HepG2 (cell line): ENCODE data around the gene SPG7. TPM values are rescaled to one million over a fixed set of nuclear protein-coding genes. Genes with fewer than 3 reads are reported as not detected.
A peak's percentile ranks its signal among the peaks of the same experiment; 100 is the strongest.

Experiments used
- HOXA3 ChIP-seq: sonication (generic); formaldehyde crosslinking; IDR thresholded peaks from 2 replicates; pipeline ENCODE4 v1.5.0; 2020; ENCODE audit warnings: missing genetic modification reagents
- JUNB ChIP-seq: sonication (generic); formaldehyde crosslinking; IDR thresholded peaks from 2 replicates; pipeline ENCODE4 v1.8.0; 2022; ENCODE audit warnings: missing genetic modification reagents, mild to moderate bottlenecking, borderline replicate concordance
- MBD4 ChIP-seq: IDR thresholded peaks from 2 replicates; pipeline ENCODE4 v1.6.1; 2012; ENCODE audit warnings: low read length, inconsistent platforms, borderline replicate concordance
- MED8 ChIP-seq: sonication (generic); formaldehyde crosslinking; IDR thresholded peaks from 2 replicates; pipeline ENCODE4 v1.8.1; 2023; ENCODE audit warnings: mild to moderate bottlenecking, missing genetic modification reagents; ENCODE audit not compliant: insufficient replicate concordance
- MYNN ChIP-seq: sonication (generic); formaldehyde crosslinking; IDR thresholded peaks from 2 replicates; pipeline ENCODE4 v1.4.0; 2020; ENCODE audit warnings: mild to moderate bottlenecking, low read depth, missing genetic modification reagents
- NFKB2 ChIP-seq: sonication (generic); formaldehyde crosslinking; IDR thresholded peaks from 2 replicates; pipeline ENCODE4 v1.4.0; 2020; ENCODE audit warnings: missing genetic modification reagents, borderline replicate concordance
- PHF20 ChIP-seq: sonication (generic); formaldehyde crosslinking; IDR thresholded peaks from 2 replicates; pipeline ENCODE4 v1.5.0; 2020; ENCODE audit warnings: mild to moderate bottlenecking, missing genetic modification reagents
- RBM39 ChIP-seq: fragments of 200-400 bp; formaldehyde crosslinking; IDR thresholded peaks from one replicate; pipeline ENCODE4 v1.6.1; 2018; ENCODE audit warnings: antibody characterized with exemption, mild to moderate bottlenecking, low read depth, low read length; ENCODE audit not compliant: poor library complexity, severe bottlenecking
- TMF1 ChIP-seq: sonication (generic); formaldehyde crosslinking; IDR thresholded peaks from 2 replicates; pipeline ENCODE4 v1.8.1; 2022; ENCODE audit warnings: low read depth, missing genetic modification reagents
- ZNF282 ChIP-seq: fragments of 450-650 bp; IDR thresholded peaks from 2 replicates; pipeline ENCODE4 v1.6.1; 2018; ENCODE audit not compliant: partially characterized antibody
- ZNF331 ChIP-seq: sonication (generic); formaldehyde crosslinking; IDR thresholded peaks from 2 replicates; pipeline ENCODE4 v1.4.0; 2020; ENCODE audit warnings: missing genetic modification reagents
- ZNF749 ChIP-seq: sonication (generic); formaldehyde crosslinking; IDR thresholded peaks from 2 replicates; pipeline ENCODE4 v1.8.0; 2022; ENCODE audit warnings: mild to moderate bottlenecking, missing genetic modification reagents, moderate library complexity, borderline replicate concordance
- ZNF841 ChIP-seq: sonication (generic); formaldehyde crosslinking; IDR thresholded peaks from 2 replicates; pipeline ENCODE4 v1.8.1; 2023; ENCODE audit warnings: missing genetic modification reagents, borderline replicate concordance
- polyA plus RNA-seq, 8 experiments: library from polyadenylated mRNA; depleted of rRNA in 3 of 8; stranded (reverse) in 7 of 8; unstranded in 1 of 8; fragments of >200 nt; fragmentation: Illumina TruSeq in 4 of 8; extraction: Trizol in 4 of 8; gene quantifications; 2 replicates each; pipeline versions ENCODE4 v1.2.1 to v1.2.3, GENCODE V29; 2011 to 2016; ENCODE audit warnings: low read depth in 4 of 8, missing spikeins in 1 of 8, mixed read lengths in 1 of 8; ENCODE audit not compliant: insufficient read depth in 1 of 8
- total RNA-seq, 5 experiments: library from RNA; depleted of rRNA; stranded (reverse); fragments of >200 nt; fragmentation: Illumina TruSeq; extraction: Trizol; gene quantifications; 2 replicates each; pipeline ENCODE4 v1.2.3, GENCODE V29; 2016; ENCODE audit warnings: low read depth in 1 of 5
- TF ChIP-seq, protein P1 (sequence below): IDR thresholded peaks from 2 replicates; pipeline ENCODE4 v1.6.1; 2016; ENCODE audit warnings: missing compliant biosample characterization, missing genetic modification reagents, borderline replicate concordance
- TF ChIP-seq, protein P2 (sequence below): sonication (generic); formaldehyde crosslinking; IDR thresholded peaks from 2 replicates; pipeline ENCODE4 v1.4.0; 2020; ENCODE audit warnings: missing genetic modification reagents, borderline replicate concordance
- TF ChIP-seq, protein P3 (sequence below): sonication (generic); formaldehyde crosslinking; conservative IDR thresholded peaks from 2 replicates; pipeline ENCODE4 v1.4.0; 2020; ENCODE audit warnings: missing genetic modification reagents
- TF ChIP-seq, protein P4 (sequence below): IDR thresholded peaks from 2 replicates; pipeline ENCODE4 v1.6.1; 2016; ENCODE audit warnings: mild to moderate bottlenecking, missing biosample characterization, missing genetic modification reagents

Gene SPG7
- total and polyA plus RNA-seq, 2 of the 13 experiments (the other 11 are each of a cell fraction or from before 2014, with no cell fraction given) = 66.0 to 136 TPM

DNA sequence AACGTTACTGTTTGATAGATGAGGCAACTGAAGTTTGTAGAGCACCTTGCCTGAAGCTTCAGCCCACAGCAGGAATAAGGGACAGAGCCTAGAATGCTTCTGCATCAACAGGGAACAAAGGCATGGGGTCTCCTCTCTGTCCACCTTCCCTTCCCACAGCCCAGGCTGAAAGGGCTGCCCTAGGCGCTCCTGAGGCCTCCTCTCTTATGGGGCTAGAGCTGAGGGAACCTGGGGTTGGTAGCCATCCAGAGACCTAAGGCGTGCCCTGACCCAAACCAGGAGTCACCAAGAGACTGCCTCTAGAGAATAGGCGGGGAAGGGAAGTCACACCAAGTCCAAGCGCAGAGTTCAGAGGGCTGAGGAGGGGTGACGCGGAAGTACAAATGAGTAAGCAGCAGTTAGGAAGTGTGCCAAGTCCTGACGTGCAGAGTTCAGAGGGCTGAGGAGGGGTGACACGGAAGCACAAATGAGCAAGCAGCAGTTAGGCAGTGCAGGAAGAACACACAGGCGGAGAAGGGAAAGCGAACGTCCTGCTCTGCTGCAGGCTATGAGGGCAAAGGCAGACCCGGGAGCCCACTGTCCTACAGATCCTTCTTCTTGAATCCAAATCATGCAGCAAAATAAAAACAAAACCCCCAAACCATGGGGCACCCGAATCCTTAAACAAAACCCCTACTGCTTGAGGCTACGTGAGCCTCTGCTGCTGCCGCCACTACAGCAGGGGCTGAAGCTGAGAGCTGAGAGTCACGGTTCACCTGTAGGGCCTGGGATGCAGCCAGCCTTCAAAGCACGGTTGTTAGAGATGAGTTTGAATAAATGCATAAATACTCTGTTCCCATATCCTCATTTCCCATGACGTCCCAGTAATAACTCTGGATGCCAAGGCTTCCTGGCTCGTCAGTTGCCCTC is 2.7 kb upstream of the SPG7 start (continued):
- TF ChIP-seq, protein P1, sequence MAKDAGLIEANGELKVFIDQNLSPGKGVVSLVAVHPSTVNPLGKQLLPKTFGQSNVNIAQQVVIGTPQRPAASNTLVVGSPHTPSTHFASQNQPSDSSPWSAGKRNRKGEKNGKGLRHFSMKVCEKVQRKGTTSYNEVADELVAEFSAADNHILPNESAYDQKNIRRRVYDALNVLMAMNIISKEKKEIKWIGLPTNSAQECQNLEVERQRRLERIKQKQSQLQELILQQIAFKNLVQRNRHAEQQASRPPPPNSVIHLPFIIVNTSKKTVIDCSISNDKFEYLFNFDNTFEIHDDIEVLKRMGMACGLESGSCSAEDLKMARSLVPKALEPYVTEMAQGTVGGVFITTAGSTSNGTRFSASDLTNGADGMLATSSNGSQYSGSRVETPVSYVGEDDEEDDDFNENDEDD (CRISPR knock-in tag) = peak; percentile 79; the same call in 1 of the 2 replicates
- peak; percentile 68; the same call in 1 of the 2 replicates for TF ChIP-seq JUNB (CRISPR knock-in tag)
- TF ChIP-seq, protein P2, sequence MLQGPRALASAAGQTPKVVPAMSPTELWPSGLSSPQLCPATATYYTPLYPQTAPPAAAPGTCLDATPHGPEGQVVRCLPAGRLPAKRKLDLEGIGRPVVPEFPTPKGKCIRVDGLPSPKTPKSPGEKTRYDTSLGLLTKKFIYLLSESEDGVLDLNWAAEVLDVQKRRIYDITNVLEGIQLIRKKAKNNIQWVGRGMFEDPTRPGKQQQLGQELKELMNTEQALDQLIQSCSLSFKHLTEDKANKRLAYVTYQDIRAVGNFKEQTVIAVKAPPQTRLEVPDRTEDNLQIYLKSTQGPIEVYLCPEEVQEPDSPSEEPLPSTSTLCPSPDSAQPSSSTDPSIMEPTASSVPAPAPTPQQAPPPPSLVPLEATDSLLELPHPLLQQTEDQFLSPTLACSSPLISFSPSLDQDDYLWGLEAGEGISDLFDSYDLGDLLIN (CRISPR knock-in tag) = no peak
- no peak for TF ChIP-seq MBD4
- TF ChIP-seq HOXA3 (CRISPR knock-in tag) = peak; percentile 94
- TF ChIP-seq MED8 (CRISPR knock-in tag) = peak; percentile 84
- peak; percentile 71; the same call in 1 of the 2 replicates for TF ChIP-seq NFKB2
- no peak for TF ChIP-seq ZNF749
- no peak for TF ChIP-seq RBM39
- TF ChIP-seq, protein P3, sequence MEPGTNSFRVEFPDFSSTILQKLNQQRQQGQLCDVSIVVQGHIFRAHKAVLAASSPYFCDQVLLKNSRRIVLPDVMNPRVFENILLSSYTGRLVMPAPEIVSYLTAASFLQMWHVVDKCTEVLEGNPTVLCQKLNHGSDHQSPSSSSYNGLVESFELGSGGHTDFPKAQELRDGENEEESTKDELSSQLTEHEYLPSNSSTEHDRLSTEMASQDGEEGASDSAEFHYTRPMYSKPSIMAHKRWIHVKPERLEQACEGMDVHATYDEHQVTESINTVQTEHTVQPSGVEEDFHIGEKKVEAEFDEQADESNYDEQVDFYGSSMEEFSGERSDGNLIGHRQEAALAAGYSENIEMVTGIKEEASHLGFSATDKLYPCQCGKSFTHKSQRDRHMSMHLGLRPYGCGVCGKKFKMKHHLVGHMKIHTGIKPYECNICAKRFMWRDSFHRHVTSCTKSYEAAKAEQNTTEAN = peak; percentile 88; the same call in 1 of the 2 replicates
- no peak for TF ChIP-seq ZNF282
- TF ChIP-seq, protein P4, sequence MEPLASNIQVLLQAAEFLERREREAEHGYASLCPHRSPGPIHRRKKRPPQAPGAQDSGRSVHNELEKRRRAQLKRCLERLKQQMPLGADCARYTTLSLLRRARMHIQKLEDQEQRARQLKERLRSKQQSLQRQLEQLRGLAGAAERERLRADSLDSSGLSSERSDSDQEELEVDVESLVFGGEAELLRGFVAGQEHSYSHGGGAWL (CRISPR knock-in tag) = peak; percentile 57; the same call in 1 of the 2 replicates
- TF ChIP-seq PHF20 (CRISPR knock-in tag) = peak; percentile 93
- TF ChIP-seq MYNN (CRISPR knock-in tag) = no peak
- peak; percentile 89 for TF ChIP-seq ZNF331 (CRISPR knock-in tag)
- TF ChIP-seq ZNF841 (CRISPR knock-in tag) = no peak
- TF ChIP-seq TMF1 (CRISPR knock-in tag) = no peak; the same call in 1 of the 2 replicates
